Loucy (cell line): ENCODE results near the gene MAGEF1.

Source experiments
- CTCF ChIP-seq: fragments of 200-600 bp; sonication (generic); conservative IDR thresholded peaks from 2 replicates; pipeline ENCODE4 v1.5.1; 2014; ENCODE audit warnings: mild to moderate bottlenecking, antibody characterized with exemption, low read length
- EZH2phosphoT487 ChIP-seq: fragments of 200-600 bp; IDR thresholded peaks from 2 replicates; pipeline ENCODE4 v1.6.1; 2018; ENCODE audit warnings: antibody characterized with exemption, mild to moderate bottlenecking, moderate library complexity, borderline replicate concordance

- no peak for TF ChIP-seq CTCF
- TF ChIP-seq EZH2phosphoT487, result no peak
Measured at GRCh38 chr3:184737641-184738505, 26.0 kb upstream of the MAGEF1 start.
